ENCODE data around the gene IFI44L. TPM values are rescaled to one million over a fixed set of nuclear protein-coding genes. Genes with fewer than 3 reads are reported as not detected.

Gene IFI44L
- polyA plus RNA-seq, 1 donor from 2014 or later, result 0.10 TPM

- Histone ChIP-seq H4K20me1 (ENCODE audit: insufficient read depth) (no peaks in the 10 kb centered on the region), H3K9me2 (ENCODE audit: insufficient read depth, low read length) (no peaks in the 10 kb centered on the region), H3K27me3 (ENCODE audit: insufficient read depth, low read depth, low read length) (no peaks in the 10 kb centered on the region), H3K9me3 (ENCODE audit: low read length) (no peaks in the 10 kb centered on the region), H3K27ac (ENCODE audit: low read length) (no peak overlapping the region), H3K36me3 (ENCODE audit: insufficient read depth, low read length) (no peaks in the 10 kb centered on the region), H2AFZ (ENCODE audit: low read depth, low read length) (no peak overlapping the region), H3K4me2 (ENCODE audit: low read length) (no peak overlapping the region), H3K79me2 (replicated peaks; ENCODE audit: insufficient read depth, low read length) (no peaks in the 10 kb centered on the region), H3K9ac (ENCODE audit: low read length) (no peak overlapping the region), H3F3A (ENCODE audit: insufficient read depth, low read length, poor library complexity, severe bottlenecking) (no peaks in the 10 kb centered on the region), H3K4me3 (ENCODE audit: low read length) (no peak overlapping the region)
- TF ChIP-seq EP300 (conservative IDR thresholded peaks at IDR 0.05; ENCODE audit: poor library complexity, severe bottlenecking), result no peak
- TF ChIP-seq, protein P1, sequence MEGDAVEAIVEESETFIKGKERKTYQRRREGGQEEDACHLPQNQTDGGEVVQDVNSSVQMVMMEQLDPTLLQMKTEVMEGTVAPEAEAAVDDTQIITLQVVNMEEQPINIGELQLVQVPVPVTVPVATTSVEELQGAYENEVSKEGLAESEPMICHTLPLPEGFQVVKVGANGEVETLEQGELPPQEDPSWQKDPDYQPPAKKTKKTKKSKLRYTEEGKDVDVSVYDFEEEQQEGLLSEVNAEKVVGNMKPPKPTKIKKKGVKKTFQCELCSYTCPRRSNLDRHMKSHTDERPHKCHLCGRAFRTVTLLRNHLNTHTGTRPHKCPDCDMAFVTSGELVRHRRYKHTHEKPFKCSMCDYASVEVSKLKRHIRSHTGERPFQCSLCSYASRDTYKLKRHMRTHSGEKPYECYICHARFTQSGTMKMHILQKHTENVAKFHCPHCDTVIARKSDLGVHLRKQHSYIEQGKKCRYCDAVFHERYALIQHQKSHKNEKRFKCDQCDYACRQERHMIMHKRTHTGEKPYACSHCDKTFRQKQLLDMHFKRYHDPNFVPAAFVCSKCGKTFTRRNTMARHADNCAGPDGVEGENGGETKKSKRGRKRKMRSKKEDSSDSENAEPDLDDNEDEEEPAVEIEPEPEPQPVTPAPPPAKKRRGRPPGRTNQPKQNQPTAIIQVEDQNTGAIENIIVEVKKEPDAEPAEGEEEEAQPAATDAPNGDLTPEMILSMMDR (IDR thresholded peaks at IDR 0.05; ENCODE audit: poor library complexity, severe bottlenecking), result no peak
- TF ChIP-seq REST (IDR thresholded peaks at IDR 0.05; ENCODE audit: borderline replicate concordance), result no peak
These were observed 14.0 kb upstream of the IFI44L start for GRCh38 chr1:78606274-78606673.

GRCh38 chr1:78607334-78607927 lies 12.8 kb upstream of the IFI44L start:
- no peak overlapping the region for H3K4me2 ChIP-seq (ENCODE audit: low read length)
- no peaks in the 10 kb centered on the region for H3K36me3 ChIP-seq (ENCODE audit: insufficient read depth, low read length)
- no peak overlapping the region for H2AFZ ChIP-seq (ENCODE audit: low read depth, low read length)
- H4K20me1 ChIP-seq (ENCODE audit: insufficient read depth), result no peaks in the 10 kb centered on the region
- H3K27me3 ChIP-seq (ENCODE audit: insufficient read depth, low read depth, low read length), result no peaks in the 10 kb centered on the region
- TF ChIP-seq SMC3 (conservative IDR thresholded peaks at IDR 0.05; ENCODE audit: poor library complexity), result peak; percentile 83
- no peak for TF ChIP-seq MXI1 (conservative IDR thresholded peaks at IDR 0.05; ENCODE audit: poor library complexity, severe bottlenecking)
- TF ChIP-seq TAF1 (IDR thresholded peaks at IDR 0.05; ENCODE audit: low read depth), result no peak
- TF ChIP-seq REST (IDR thresholded peaks at IDR 0.05; ENCODE audit: borderline replicate concordance), result no peak
- peak; percentile 80 for TF ChIP-seq RAD21 (conservative IDR thresholded peaks at IDR 0.05)
- no peak for TF ChIP-seq POLR2AphosphoS5 (IDR thresholded peaks at IDR 0.05)
- TF ChIP-seq EP300 (conservative IDR thresholded peaks at IDR 0.05; ENCODE audit: poor library complexity, severe bottlenecking), result no peak
- TF ChIP-seq, protein P1 (IDR thresholded peaks at IDR 0.05; ENCODE audit: poor library complexity, severe bottlenecking), result peak; percentile 76
- no peak for TF ChIP-seq EZH2 (IDR thresholded peaks at IDR 0.05; ENCODE audit: borderline replicate concordance, insufficient read depth, low read length, poor library complexity, severe bottlenecking)
- H3K9ac ChIP-seq (ENCODE audit: low read length), result no peak overlapping the region
- H3F3A ChIP-seq (ENCODE audit: insufficient read depth, low read length, poor library complexity, severe bottlenecking), result no peaks in the 10 kb centered on the region
- no peaks in the 10 kb centered on the region for H3K9me3 ChIP-seq (ENCODE audit: low read length)
- no peak overlapping the region for H3K27ac ChIP-seq (ENCODE audit: low read length)
- no peaks in the 10 kb centered on the region for H3K79me2 ChIP-seq (replicated peaks; ENCODE audit: insufficient read depth, low read length)
- no peak overlapping the region for H3K4me3 ChIP-seq (ENCODE audit: low read length)
- no peaks in the 10 kb centered on the region for H3K9me2 ChIP-seq (ENCODE audit: insufficient read depth, low read length)
